ENCODE results near the gene VSTM2B.
A peak's percentile ranks its signal among the peaks of the same experiment; 100 is the strongest.

VSTM2B gene

GRCh38 chr19:29495901-29496441, 29.8 kb upstream of the VSTM2B start:
- DNase-seq, result no peak

DNA sequence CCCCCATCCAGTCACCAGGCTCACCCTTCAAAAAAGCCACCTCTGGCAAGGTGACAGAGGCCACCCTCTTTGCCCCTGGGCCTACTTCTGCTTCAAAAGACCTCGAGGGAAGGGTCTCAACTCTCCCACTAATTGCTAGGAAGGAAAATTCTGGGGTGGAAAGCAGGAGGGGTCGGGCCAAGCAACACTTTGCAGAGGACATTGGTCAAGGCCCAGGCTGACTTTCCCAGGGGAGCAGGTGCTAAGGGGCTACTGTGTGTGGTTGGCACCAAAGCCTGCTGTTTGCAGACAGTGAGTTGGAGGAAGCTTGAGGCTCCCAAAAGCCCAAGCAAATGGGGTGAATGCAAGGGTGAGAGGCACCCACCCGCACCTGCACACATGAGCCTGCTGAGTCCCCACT, 28.6 kb upstream of the VSTM2B start:
- DNase-seq, result no peak

GRCh38 chr19:29497686-29498436, 27.9 kb upstream of the VSTM2B start:
- no peak for DNase-seq

DNA sequence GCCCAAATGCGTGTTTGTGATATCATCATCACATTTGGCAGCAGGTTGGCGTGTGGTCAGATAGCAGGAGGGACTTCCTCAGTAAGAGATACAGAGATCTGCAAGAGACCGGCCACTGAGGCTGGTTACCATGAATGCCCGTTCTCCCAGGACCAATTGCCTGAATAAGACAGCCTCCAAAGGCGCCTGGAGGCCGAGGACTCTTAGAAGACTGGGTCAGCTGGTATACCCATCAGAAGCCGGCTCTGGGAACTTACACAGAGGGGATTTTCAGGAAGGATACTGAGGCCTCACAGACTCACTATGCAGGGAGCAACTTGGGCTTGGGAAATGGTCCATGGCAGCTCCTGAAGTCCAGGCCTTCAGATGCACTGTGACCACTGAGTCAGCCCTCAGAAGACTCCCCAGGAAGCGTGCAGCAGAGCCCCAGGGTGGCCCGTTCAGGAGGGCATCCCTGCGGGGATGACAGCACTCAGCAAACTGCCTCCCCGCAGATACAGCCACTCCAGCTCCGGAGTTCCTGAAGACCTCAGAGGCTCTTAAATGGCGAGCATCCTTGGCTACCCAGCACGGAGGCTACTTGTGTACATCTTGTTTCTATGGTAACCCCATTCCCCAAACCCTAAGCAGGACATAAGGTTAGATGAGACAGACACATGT, 26.4 kb upstream of the VSTM2B start:
- no peak for DNase-seq

DNA sequence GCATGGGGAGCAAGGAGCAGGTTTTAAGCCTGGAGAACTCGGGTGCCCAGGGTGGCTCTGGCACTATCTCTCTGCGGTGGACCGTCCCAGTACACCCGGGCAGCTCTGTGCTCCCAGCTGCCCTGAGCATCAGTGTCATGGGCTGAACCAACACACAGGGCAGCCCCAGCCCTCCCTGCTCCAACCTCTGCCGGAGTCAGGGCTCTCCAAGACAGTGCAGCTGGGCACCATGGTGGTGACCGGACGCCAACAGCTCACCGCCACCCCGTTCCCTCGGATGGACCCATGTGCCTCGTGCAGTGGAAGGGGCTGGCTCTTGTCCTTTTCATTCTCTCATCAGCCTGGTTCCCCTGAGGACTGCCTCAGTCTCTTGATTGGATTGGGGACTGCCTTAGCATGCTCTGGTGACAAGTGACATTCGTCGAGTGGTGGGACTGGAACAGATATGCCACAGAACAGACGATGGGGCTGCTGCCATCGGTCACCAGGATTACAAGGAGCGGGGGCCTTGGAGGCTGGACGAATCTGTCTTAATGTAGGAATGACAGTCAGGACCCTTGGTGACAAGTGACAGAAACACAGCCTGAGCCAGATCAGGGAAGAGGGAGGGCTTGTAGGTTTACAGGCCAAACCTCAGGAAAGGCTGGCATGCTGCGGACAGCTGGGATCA, 25.7 kb upstream of the VSTM2B start:
- DNase-seq, result peak in 13 of 56 donors; percentile 4 to 61 (median 32)

DNA sequence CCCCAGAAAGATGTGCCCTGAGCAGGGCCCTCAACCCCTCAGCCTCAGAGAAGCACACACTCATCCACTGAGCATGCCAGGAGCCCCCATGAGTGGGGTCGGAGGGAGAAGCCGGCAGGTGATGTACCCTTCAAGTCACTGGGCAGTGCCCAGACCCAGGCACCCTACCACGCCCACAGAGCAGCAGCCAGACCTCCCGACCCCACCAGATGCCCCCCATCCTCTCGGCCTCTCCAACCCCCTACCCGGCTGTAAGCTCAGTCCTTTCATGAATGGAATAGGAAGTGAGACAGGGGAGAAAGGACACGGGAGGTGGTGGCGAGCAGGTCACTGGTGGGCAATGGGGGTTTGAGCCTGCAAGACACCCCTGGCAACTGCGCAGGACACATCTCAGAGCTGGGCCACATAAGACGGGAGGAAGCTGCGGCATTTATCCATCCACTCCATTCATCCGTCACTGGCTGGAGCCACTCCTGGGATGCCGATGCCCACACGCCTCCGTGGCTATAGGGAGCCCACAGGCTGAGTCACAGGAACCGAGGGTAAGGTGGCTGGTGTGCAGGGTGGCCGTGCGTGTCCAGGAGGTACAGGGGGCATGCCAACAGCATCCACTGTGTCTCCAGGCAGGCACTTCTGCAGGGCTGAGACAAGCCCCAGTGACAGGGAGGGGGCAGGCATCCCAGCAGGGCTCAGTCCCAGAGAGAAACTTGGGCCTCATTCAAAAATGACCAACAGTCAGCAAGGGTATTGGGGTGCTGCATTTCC, 23.8 kb upstream of the VSTM2B start:
- peak in 3 of 56 donors; percentile 20 to 26 (median 21) for DNase-seq

GRCh38 chr19:29502581-29502850, 23.3 kb upstream of the VSTM2B start:
- no peak for DNase-seq

- DNase-seq, result peak in 7 of 56 donors; percentile 11 to 58 (median 31)
These were observed 22.5 kb upstream of the VSTM2B start for GRCh38 chr19:29503140-29503758.

DNA sequence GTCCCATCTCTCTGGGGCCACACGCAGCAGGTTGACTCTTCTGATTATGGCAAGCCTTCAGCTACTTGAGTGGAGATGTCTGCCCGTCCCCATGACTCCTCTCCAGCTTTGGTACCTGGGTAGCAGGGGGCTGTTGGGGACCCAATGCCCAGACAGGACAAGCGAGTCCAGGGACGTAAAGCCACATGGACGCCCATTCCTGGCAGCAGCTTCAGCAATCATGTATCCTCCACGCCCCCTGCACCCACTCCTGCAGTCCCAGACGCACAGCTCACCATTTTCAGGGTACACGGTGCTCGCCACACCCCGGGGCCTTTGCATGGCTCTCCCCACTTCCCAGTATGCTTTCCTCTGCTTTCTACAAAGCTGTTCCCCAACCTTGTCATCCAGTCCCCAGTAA, 22.0 kb upstream of the VSTM2B start:
- peak in 1 of 56 donors; percentile 58 for DNase-seq

DNA sequence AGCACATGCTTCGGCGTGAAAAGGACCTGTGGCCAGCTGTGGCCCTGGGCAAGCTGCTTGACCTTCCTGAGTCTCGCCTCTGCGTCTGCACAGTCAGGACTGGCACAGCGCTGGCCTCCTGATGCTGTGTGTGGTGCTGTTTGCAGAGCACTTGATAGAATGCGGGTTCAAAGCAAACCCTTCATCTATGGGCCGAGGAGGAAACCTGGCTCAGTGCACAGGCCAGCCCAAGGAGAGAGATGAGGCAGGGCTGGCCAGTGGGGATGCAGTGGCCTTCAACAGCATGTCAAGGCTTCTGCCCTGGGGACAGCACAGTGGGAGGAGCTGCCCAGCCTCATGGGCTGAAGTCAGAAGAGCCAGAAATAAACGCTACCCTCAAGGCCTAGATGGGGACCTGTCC, 21.3 kb upstream of the VSTM2B start:
- DNase-seq, result peak in 18 of 56 donors; percentile 21 to 76 (median 62)

- DNase-seq, result peak in 53 of 56 donors; percentile 31 to 97 (median 91)
These were observed 20.5 kb upstream of the VSTM2B start for GRCh38 chr19:29505097-29505824.

DNA sequence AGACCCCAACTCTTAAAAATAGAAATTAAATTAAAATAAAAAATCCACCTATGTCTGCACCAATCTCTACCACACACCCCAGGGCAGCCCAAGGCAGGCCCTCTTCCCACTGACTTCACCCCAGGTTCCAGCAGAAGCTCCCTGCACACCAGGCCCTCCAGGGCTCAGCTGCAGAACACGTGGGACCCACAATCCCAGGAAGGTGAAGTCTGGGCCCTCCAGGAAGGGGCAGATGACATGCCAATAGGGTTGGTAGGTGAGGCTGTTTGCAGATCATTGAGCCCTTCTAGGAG, 19.2 kb upstream of the VSTM2B start:
- DNase-seq, result no peak

DNA sequence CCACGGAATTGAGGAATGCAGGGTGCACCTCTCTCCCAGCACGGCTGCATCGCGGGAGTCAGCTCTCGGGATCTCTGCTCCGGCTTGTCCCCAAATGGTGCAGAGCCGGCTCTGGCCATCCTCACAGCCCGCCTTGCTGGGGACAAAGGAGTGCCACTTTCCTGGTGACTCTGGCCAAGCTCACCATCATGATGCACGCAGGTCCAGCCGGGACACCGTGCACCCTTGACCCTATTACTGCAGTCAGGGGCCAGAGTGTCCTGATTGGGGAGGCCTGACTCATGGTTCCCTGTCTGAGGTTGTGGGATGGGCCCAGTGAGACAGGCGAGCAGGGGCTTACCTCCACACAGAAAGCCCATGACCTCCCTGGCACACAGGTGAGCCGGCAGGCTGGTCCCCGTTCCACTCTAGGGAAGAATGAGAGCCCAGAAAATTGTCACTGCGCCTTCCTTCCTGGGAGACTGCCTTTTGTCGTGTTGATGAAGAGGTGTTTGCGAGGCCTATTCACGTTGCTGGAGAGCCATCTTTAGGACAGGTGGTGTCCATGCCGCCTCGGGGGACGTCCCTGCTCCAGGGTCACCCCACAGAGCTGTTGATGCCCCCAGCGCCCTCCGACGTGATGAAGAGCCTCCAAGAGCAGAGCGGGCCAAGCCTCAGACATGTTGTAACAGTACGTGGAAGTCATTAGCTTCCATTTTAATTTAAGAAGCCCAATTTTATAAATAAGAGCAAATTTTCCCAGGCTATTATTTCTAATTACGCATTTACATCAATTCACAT, 18.5 kb upstream of the VSTM2B start:
- DNase-seq, result no peak

DNA sequence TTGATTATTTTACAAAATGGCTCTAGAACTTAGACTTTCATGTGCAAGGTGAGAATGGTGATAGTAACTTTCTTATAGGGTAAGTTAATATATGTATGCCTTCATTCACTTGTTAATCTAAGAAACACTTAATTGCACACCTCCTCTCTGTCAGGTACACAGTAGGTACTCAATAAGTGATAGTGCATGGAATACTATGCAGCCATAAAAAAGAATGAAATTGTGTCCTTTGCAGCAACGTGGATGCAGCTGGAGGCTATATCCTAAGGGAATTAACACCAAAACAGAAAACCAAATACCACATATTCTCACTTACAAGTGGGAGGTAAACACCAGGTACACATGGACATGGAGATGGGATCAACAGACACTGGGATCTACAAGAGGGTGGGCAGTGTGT, 17.6 kb upstream of the VSTM2B start:
- DNase-seq, result no peak

DNA sequence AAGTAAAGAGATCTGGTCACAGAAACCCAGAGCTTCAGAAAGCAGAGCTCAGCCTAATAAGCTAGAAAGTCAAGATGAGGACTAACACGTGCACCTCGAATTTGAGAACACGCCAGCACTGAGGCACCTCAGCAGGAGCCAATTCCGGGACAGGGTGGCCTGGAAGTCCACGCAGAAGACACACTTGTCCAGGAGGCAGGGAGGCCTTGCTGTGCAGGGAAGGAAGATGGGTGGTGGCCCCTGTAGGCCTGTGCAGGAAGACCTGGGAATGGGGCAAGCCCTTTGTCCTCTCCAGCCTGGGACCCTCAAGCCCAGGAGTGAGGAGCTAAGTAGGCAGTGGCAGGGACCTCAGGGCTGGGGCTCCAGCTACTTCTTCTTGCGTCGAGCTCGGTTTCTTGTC, 16.3 kb upstream of the VSTM2B start:
- DNase-seq, result no peak

DNA sequence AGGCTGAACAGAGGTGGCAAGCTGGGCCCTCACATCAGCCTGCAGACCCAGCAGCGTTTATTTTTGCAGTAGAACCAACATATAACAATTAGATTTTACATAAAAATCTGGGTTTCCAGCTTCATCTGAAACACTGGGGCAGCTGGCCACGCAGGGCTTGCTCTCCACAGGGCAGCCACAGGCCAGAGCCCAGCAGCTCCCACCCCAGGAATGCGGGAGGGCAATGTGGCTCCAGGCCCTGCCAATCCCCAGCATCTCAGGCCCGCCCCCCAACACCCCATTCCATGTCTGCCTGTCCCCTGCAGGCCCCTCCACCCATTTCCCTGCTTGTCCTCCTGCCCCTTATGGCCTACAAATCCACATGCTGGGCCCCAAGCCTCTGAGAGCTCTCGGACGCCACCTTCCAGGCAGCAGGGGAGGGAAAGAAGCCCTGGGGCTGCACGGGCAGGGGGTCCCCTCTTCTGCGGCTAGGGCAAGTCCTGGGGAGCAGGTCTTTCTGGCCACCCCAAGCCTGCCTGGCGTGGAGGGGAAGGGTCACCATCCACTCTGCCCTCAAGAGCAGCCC, 15.0 kb upstream of the VSTM2B start:
- no peak for DNase-seq

DNA sequence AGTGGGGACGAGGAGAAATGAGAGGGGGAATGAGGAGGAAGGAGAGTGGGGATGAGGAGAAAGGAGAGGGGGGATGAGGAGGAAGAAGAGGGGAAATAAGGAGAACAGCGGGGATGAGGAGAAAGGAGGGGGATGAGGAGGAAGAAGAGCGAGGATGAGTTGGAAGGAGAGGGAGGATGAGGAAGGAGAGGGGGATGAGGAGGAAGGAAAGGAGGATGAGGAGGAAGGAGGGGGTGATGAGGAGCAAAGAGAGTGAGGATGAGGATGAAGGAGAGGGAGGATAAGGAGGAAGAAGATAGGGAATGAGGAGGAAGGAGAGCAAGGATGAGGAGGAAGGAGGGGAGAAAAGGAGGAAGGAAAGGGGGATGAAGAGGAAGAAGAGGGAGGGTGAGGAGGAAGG, 14.0 kb upstream of the VSTM2B start:
- DNase-seq, result no peak

GRCh38 chr19:29512748-29513147, 13.0 kb upstream of the VSTM2B start:
- no peak for DNase-seq

DNA sequence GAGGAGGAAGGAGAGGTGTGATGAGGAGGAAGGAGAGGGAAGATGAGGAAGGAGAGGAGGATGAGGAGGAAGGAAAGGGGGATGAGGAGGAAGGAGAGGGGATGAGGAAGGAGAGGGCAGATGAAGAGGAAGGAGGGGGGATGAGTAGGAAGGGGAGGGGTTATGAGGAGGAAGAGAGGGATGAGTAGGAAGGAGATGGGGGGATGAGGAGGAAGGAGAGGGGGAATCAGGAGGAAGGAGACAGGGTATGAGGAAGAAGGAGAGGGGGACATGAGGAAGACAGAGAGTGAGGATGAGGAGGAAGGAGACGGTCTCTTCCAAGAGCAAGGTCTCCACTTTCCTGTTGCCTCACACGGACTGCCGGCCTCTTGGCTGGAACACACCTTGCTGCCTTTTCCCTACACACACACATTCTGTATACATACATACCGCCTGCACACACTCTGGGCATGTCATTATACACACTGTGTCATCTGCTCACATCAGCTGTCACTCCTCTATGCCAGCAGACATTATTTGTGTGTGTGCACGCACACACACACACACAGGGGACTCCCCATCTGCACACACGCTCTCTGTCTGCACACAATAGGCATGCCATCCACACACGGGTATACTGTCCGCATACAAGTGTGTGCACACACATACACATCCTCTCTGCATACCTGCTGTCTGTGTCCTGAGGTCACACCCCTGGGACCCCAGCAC, 11.1 kb upstream of the VSTM2B start:
- no peak for DNase-seq

All from nucleus accumbens (tissue), 56 donors.